Adipocyte (in vitro differentiated cells): Measurements from ENCODE around the gene TSC2.
"Not testable (repeated sequence)": the region's sequence is repeated elsewhere in the genome, so short reads cannot be mapped to it uniquely, and the experiment has no call there.

ENCODE experiments used
- DNase-seq: peaks from one replicate; pipeline ENCODE4 v3.0.0-alpha.2; 2015; ENCODE audit warnings: low read depth
- H3K27me3 ChIP-seq: replicated peaks from 2 replicates; pipeline ENCODE4 v1.7.0; 2013; ENCODE audit warnings: mild to moderate bottlenecking, low read length, moderate library complexity; ENCODE audit not compliant: control insufficient read depth, insufficient read depth
- H3K36me3 ChIP-seq: 2 replicates; pipeline ENCODE4 v1.7.0; 2013; ENCODE audit warnings: low read length, mild to moderate bottlenecking, moderate library complexity; ENCODE audit not compliant: control insufficient read depth, insufficient read depth, severe bottlenecking
- H3K4me1 ChIP-seq: 2 replicates; pipeline ENCODE4 v1.7.0; 2013; ENCODE audit warnings: mild to moderate bottlenecking, low read length, moderate library complexity; ENCODE audit not compliant: control insufficient read depth, insufficient read depth
- H3K4me3 ChIP-seq: 2 replicates; pipeline ENCODE4 v1.7.0; 2013; ENCODE audit warnings: mild to moderate bottlenecking, low read length, moderate library complexity
- H3K9ac ChIP-seq: 2 replicates; pipeline ENCODE4 v1.7.0; 2013; ENCODE audit warnings: mild to moderate bottlenecking, low read length, moderate library complexity
- H3K9me3 ChIP-seq: 2 replicates; pipeline ENCODE4 v1.7.0; 2013; ENCODE audit warnings: mild to moderate bottlenecking, low read length, moderate library complexity; ENCODE audit not compliant: control insufficient read depth

The TSC2 gene

GRCh38 chr16:2124694-2125444, 77.1 kb downstream of the TSC2 start:
- Histone ChIP-seq H3K9ac (peak overlapping the region; percentile 76), H3K4me3 (peak overlapping the region; percentile 52), H3K4me1 (peaks cover 36% of the 10 kb centered on the region)
- H3K36me3 ChIP-seq, H3K9me3 ChIP-seq, H3K27me3 ChIP-seq: not testable (repeated sequence)
- peak; percentile 77 for DNase-seq

- not testable (repeated sequence) for H3K9me3 ChIP-seq, H3K27me3 ChIP-seq, H3K36me3 ChIP-seq, DNase-seq
- Histone ChIP-seq H3K4me1 (peaks cover 38% of the 10 kb centered on the region), H3K9ac (peak overlapping the region; percentile 76), H3K4me3 (peak overlapping the region; percentile 37)
Observed at GRCh38 chr16:2125609-2126008, 77.8 kb downstream of the TSC2 start.

- not testable (repeated sequence) for H3K4me3 ChIP-seq, H3K27me3 ChIP-seq, H3K9me3 ChIP-seq, H3K36me3 ChIP-seq
- peak overlapping the region; percentile 55 for H3K9ac ChIP-seq
- DNase-seq, result peak; percentile 36
- peaks cover 38% of the 10 kb centered on the region for H3K4me1 ChIP-seq
Observed at GRCh38 chr16:2126161-2126743, 78.5 kb downstream of the TSC2 start.

DNA sequence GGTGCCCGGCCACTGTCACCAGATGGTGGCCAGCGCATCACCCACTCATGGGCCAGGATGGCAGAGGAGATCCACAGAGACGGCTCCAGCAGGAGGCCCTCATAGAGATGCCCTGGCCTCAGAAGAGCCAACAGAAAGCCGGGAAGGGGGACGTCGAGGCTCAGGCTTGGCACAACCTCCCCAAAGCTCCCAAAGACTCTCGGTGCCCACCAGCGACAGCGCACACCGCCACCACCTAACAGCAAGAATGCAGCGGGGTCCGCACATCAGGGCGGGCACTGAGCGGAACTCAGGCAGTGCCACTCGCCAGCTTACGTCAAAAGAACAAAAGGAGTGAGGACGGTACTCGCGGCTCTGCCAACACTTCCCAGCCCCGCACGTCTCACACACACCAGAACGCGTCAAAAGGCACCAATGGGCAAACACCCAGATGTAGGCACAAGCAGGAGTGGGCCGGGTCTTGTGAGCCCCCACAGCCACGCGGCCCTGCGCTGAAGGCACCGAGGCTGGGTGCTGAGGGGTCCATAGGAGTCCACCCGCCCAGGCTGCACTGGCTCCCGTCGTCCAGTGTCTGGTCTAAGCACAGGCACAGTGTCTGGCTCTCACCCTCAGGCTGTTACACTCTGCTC, 79.3 kb downstream of the TSC2 start:
- H3K27me3 ChIP-seq, result not testable (repeated sequence)
- H3K4me1 ChIP-seq, result peaks cover 38% of the 10 kb centered on the region

DNA sequence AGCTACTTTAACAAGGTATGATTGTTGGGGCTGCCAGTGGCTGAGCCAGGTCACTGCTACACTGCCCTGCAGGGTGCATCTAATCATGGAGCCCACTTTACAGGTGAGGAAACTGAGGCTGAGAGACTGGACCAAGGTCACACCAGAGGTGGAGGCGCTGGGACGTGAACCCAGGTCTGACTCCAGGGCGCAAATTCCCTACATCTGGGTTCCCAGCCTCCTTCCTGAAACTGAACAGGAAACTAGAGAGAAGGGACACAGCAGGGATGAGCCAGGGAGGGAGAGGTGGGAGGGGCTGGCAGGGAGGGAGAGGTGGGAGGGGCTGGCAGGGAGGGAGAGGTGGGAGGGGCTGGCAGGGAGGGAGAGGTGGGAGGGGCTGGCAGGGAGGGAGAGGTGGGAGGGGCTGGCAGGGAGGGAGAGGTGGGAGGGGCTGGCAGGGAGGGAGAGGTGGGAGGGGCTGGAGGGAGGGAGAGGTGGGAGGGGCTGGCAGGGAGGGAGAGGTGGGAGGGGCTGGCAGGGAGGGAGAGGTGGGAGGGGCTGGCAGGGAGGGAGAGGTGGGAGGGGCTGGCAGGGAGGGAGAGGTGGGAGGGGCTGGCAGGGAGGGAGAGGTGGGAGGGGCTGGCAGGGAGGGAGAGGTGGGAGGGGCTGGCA, 80.0 kb downstream of the TSC2 start:
- H3K4me3 ChIP-seq, H3K9me3 ChIP-seq, H3K27me3 ChIP-seq, H3K36me3 ChIP-seq: not testable (repeated sequence)
- peak; percentile 36 for DNase-seq
- Histone ChIP-seq H3K4me1 (peaks cover 38% of the 10 kb centered on the region), H3K9ac (peak overlapping the region; percentile 55)

More for the DNA sequence above, 79.3 kb downstream of the TSC2 start:
- DNase-seq, H3K36me3 ChIP-seq, H3K4me3 ChIP-seq, H3K9me3 ChIP-seq: not testable (repeated sequence)
- peak overlapping the region; percentile 55 for H3K9ac ChIP-seq

GRCh38 chr16:2129251-2129650, 81.5 kb downstream of the TSC2 start:
- DNase-seq, result peak; percentile 52
- H3K27me3 ChIP-seq, H3K36me3 ChIP-seq, H3K4me3 ChIP-seq, H3K9ac ChIP-seq, H3K9me3 ChIP-seq: not testable (repeated sequence)
- peaks cover 38% of the 10 kb centered on the region for H3K4me1 ChIP-seq

GRCh38 chr16:2129890-2130447, 82.2 kb downstream of the TSC2 start:
- peaks cover 32% of the 10 kb centered on the region for H3K4me1 ChIP-seq
- not testable (repeated sequence) for H3K27me3 ChIP-seq, DNase-seq, H3K4me3 ChIP-seq, H3K36me3 ChIP-seq, H3K9ac ChIP-seq, H3K9me3 ChIP-seq

DNA sequence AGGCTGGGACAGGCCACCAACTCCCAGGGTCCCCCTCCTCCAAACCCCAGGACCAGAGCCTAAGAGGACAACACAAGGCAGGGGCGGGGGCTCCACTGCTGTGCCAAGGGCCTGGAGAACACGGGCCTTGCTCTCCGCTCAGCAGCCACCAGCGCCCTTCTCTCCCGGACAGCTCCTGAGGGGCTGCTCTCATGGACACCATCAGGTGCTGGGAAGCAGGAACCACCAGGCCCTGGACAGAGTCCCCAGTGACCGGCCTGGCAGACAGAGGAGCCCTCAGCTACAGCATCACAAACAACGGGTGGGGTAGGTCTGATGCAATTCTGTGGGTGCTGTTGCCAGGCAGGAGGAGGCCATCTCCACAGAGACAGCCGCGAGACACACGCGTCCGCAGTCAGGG, 86.0 kb downstream of the TSC2 start:
- not testable (repeated sequence) for H3K9me3 ChIP-seq, H3K4me1 ChIP-seq, DNase-seq, H3K27me3 ChIP-seq, H3K36me3 ChIP-seq
- Histone ChIP-seq H3K9ac (peak overlapping the region; percentile 42), H3K4me3 (peak overlapping the region; percentile 63)

DNA sequence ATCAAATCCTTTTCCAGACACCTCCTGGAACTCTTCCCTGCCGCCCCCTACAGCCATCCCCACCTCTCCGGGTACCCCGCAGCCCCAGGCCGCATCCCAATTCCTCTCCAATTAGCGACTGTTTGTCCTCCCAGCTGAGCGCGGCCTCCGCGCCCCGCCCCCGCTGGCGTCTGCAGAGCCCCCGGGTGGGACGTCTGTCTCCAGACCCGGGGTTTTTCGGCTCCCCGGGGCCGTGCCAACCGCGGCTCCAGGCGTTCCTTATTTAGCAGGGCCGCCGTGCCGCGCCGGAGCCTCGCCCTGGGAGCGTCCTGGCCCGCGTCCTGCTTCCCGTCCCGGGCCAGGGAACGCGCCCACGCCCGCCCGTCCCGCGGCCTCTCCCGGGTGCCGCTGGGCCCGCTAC, 87.3 kb downstream of the TSC2 start:
- peak; percentile 37 for DNase-seq
- H3K4me1 ChIP-seq, H3K36me3 ChIP-seq, H3K9me3 ChIP-seq, H3K27me3 ChIP-seq: not testable (repeated sequence)
- Histone ChIP-seq H3K9ac (peak overlapping the region; percentile 69), H3K4me3 (peak overlapping the region; percentile 72)

DNA sequence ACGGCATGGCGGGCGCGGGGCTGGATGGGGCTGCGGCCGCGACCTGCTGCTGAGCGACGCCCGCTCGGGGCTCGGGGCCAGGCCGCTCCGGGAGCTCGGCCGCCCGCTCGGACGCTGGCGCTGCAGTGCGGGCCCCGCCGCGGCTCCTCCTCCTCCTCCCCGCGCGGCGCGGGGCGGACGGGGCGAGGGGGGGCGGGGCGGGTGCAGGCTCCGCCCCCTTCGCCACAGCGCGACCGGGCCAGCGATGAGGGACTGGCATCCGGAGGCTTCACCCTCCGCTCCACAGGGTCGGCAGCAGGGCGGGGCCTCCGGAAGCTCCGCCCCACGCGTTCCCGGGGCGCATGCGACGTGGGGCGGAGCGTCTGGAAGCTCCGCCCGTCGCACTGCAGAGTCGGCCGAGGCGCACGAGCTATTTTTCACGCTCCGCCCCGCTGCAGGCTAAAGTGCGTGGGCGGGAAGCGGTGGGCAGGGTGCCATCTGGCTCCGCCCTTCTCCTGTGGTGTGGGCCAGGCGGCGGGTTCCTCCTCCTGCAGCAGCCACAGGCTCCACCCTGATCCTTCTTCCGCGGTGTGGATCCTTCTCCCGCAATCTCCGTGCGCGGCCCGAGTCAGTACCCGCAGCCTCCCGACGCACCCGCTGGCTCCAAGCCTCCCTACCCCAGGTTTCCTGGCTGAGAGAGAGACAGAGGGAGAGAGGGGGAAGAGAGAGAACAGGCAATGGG, 88.1 kb downstream of the TSC2 start, which contains the start of gene PKD1:
TSS of gene PKD1 (minus strand) at position 129 of the 721 bp plus-strand sequence. CDS start 209 bp downstream, outside the sequence.
- H3K4me1 ChIP-seq, result not testable (repeated sequence)
- DNase-seq, result peak; percentile 92

More for the DNA sequence above, 88.1 kb downstream of the TSC2 start, which contains the start of gene PKD1:
- H3K27me3 ChIP-seq, H3K9me3 ChIP-seq, H3K36me3 ChIP-seq: not testable (repeated sequence)
- Histone ChIP-seq H3K9ac (peak within 1 kb of the TSS; percentile 69), H3K4me3 (peak within 1 kb of the TSS; percentile 72)
